GM21786 (cell line): Measurements from ENCODE around the gene CNGA2.
"Not testable (repeated sequence)": the region's sequence is repeated elsewhere in the genome, so short reads cannot be mapped to it uniquely, and the experiment has no call there.

Experiments used
- ATAC-seq: cut with Tn5 transposase; IDR thresholded peaks from one replicate; pipeline ENCODE4 v1.9.1; 2021; ENCODE audit not compliant: unreplicated experiment

CNGA2 gene

GRCh38 chrX:151734446-151734845, at the start of gene CNGA2:
Gene CNGA2 (plus strand): TSS chrX:151734746. CDS start chrX:151738484, 3,738 bp downstream.
- ATAC-seq: no peak

DNA sequence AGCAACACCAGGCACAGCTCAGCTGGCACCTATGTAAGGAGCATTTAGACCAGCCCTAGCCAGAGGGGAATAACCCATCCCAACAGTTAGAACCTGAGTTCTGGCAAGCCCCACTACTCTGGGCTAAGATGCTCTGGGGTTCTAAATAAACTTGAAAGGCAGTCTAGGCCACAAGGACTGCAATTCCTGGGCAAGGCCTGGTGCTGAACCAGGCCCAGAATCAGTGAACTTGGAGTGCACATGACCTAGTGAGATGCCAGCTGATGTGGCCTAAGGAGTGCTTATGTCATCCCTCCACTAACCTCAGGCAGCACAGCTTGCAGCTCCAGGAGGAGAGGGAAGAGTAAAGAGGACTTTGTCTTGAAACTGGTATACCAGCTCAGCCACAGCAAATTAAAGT, 46.9 kb upstream of the CNGA2 start:
- ATAC-seq: no peak

DNA sequence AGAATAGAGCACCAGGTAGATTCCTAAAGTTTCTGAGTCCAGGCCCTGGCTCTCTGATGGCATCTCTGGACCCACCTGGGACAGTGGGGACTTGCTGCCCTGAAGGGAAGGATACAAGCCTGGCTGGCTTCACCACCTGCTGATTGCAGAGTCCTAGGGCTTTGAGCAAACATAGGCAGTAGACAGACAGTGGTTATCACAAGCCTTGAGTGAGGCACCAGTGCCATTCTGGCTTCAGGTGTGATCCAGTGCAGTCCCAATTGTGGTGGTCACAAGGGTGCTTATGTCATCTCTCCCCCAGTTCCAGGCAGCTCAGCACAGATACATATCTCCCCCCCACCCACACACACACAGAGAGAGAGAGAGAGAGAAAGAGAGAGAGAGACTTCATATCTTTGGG, 45.9 kb upstream of the CNGA2 start:
- ATAC-seq: no peak

- no peak for ATAC-seq
Measured at GRCh38 chrX:151692825-151693224, 41.7 kb upstream of the CNGA2 start.

GRCh38 chrX:151694121-151694520, 40.4 kb upstream of the CNGA2 start:
- ATAC-seq: no peak

GRCh38 chrX:151694661-151695582, 39.6 kb upstream of the CNGA2 start, which contains the start of gene PRRG3:
Gene PRRG3 (plus strand): TSS chrX:151695458. CDS start chrX:151698815, 3,357 bp downstream.
- ATAC-seq: no peak

GRCh38 chrX:151695583-151696340, 38.8 kb upstream of the CNGA2 start:
- no peak for ATAC-seq

DNA sequence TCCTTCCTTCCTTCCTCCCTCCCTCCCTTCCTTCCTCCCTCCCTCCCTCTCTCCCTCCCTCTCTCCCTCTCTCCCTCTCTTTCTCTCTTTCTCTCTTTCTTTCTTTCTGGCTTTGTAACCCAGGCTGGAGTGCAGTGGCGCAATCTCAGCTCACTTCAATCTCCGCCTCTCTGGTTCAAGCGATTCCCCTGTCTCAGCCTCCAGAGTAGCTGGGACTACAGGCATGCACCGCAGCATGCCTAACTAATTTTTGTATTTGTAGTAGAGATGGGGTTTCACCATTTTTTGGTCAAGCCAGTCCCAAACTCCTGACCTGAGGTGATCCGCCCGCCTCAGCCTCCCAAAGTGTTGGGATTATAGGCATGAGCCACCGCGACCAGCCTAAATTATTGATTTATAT, 37.5 kb upstream of the CNGA2 start:
- ATAC-seq: not testable (repeated sequence)

DNA sequence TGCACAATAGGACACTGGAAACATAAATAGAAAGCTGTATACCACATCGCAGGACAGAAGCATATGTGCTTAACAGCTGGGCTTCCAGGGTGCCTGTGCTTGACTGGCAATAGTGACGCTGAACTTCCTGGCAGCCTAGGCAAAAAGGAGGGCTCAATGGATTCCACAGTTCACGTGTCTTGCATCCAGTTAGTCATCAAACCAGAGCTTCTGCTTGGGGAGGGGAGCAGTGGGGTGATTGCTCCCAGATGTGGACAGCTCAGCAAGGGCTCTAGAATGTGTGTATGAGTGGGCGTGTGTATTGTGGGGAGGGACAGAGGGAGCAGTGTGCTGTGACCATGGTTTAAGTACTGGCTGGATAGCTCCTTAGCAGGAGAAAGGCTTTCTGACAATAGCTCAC, 37.0 kb upstream of the CNGA2 start:
- ATAC-seq: no peak

DNA sequence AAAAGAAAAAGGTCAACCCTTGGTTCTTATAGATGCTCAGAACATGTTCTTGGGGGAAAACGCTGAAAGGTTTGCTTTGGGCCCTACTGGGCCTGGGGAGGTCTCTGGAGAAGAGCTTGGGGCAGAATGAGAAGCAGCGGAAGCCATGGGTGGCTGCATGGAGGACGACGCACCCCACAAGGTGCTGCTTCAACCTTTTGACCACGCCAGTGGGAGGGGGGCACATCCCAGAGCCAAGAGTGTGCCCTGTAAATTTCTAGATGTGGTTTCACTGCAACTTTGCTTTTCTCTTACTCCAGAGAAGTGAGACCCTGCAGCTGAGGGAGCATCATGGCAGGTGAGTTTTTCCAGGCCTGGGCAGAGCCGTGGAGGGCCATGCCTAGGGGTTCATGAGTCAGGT, 36.1 kb upstream of the CNGA2 start:
- no peak for ATAC-seq

GRCh38 chrX:151699746-151700145, 34.8 kb upstream of the CNGA2 start:
- no peak for ATAC-seq

GRCh38 chrX:151700581-151700980, 34.0 kb upstream of the CNGA2 start:
- no peak for ATAC-seq

GRCh38 chrX:151701071-151701470, 33.5 kb upstream of the CNGA2 start:
- no peak for ATAC-seq

DNA sequence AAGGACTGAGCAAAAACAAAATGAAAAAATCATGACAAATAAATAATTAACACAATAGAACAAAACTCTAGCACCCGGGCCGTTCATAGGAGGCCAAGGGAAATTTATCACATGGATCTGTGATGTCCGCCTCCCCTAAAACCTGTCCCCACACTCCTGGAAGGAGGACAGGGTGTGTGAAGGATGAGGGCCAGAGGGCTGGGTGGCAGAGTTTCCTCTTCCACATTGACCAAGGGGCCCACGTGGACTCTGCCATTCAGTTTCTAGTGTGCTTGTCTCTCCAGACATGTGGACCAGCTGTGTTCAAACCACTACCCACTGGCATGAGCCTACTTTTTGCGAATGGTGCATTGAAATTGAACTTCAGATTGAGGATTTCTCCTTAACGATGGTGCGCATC, 33.0 kb upstream of the CNGA2 start:
- no peak for ATAC-seq

GRCh38 chrX:151702026-151702714, 32.4 kb upstream of the CNGA2 start:
- no peak for ATAC-seq

DNA sequence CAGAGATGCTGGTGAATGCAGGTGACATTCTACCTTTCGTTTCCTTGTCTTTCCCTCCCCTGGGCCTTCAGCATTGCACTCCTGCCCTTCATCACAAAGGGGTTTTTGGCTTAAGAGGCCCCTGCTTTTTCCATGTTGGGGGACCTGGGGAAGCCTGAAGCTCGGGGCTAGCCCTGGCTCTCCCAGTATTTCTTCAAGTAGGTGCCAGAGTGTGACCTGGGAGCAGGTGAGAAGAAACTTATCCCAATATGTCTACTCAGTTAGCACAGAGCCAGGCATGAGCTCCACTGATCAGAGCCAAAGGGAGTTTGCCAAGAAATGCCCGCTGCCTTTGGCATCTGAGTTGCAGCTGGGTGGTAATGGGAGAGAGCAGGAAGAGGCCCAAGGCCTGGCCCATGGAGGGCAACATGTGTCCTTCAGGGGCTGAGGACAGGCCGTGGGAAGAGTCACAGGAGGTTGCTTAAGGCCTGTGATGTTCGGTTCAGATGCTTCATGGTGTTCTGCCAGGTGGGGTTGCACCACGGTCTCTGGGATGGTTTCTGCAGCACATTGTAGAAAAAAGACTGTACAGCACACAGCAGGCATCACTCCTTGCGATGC, 31.7 kb upstream of the CNGA2 start:
- ATAC-seq: no peak

DNA sequence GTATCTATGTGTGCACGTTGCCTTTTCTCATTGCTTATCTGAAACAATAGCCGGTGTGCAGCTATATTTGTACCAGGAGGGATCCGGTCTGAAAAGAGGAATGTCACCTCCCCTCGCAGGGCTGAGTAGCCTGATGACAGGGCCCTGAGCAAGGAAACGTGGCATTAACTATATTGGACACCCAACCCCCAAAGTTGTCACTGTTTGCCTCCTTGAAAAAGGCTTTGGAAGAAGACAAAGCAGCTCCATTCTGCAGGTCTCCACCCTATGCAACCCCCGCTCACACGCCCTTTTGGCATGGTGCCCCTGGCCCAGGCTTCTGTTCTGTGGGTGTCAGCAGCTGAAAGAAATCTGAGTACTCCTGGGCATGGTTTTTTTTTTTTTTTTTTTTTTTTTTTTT, 31.1 kb upstream of the CNGA2 start:
- no peak for ATAC-seq

DNA sequence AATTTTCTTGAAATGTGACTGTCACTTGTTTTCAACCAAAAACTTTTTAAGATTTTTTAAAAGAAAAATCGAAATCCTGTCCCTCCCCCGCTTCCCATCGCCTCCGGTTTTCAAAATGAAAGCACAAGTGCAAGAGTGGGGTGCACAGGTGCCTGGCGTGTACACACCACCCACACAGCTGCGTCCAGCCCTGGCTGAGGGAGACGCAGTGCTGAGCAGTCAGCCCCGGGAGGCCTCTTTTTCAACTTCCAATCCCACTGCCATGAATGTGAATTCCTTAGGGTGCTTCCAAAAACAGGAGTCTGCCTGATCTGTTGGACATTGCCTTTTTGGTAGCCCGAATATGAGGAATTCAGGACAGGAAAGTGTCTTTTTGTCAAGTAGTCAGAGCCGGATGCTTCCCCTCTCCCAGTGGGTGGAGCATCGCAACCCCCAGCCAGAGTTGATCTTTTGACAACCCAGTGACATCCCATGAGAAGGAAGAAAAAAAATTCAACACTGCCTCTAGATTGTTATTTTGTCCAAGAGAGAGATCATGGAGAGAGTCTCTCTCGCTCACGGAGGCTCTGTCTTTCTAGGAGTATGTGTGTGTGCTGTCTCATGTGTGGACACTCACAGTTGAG, 30.4 kb upstream of the CNGA2 start:
- ATAC-seq: no peak

- ATAC-seq: no peak
Measured at GRCh38 chrX:151708821-151709220, 25.7 kb upstream of the CNGA2 start.

- ATAC-seq: no peak
Measured at GRCh38 chrX:151710457-151710856, 24.1 kb upstream of the CNGA2 start.

GRCh38 chrX:151711154-151711553, 23.4 kb upstream of the CNGA2 start:
- ATAC-seq: no peak
